MCF 10A (cell line): ENCODE data around the gene TNIK. TPM values are rescaled to one million over a fixed set of nuclear protein-coding genes. Genes with fewer than 3 reads are reported as not detected.

ENCODE experiments used
- BruUV-seq: library from RNA; stranded (reverse); fragments of 400-500 nt; replicated peaks from 2 replicates; lab custom pipeline; 2021; lab: Mats Ljungman, UMichigan
- CTCF ChIA-PET: fragments of 300-600 bp; sonication (Branson Sonifier 250); formaldehyde crosslinking; extraction: SDS; loops from one replicate; lab custom pipeline; 2021; ENCODE audit warnings: antibody characterized with exemption, inconsistent platforms; lab: Yijun Ruan, JAX
- POLR2A ChIA-PET: fragments of 300-600, 350-650 bp; sonication (Branson Sonifier 250); formaldehyde crosslinking; extraction: SDS; loops from one replicate; lab custom pipeline; 2020; ENCODE audit warnings: antibody characterized with exemption, inconsistent platforms; lab: Yijun Ruan, JAX
- DNase-seq: peaks from one replicate; pipeline ENCODE4 v3.0.0-alpha.2; 2018; ENCODE audit not compliant: unreplicated experiment
- H3K27ac Mint-ChIP-seq: one replicate; pipeline ENCODE4 v1.8.0; 2022; ENCODE audit warnings: mild to moderate bottlenecking, low read depth, mixed read lengths; ENCODE audit not compliant: unreplicated experiment
- H3K27me3 Mint-ChIP-seq: one replicate; pipeline ENCODE4 v1.8.0; 2022; ENCODE audit warnings: mixed read lengths; ENCODE audit not compliant: insufficient read depth, unreplicated experiment
- H3K36me3 Mint-ChIP-seq: one replicate; pipeline ENCODE4 v1.8.0; 2022; ENCODE audit warnings: mild to moderate bottlenecking, moderate library complexity, mixed read lengths; ENCODE audit not compliant: insufficient read depth, unreplicated experiment
- H3K4me1 Mint-ChIP-seq: one replicate; pipeline ENCODE4 v1.8.0; 2022; ENCODE audit warnings: mixed read lengths; ENCODE audit not compliant: insufficient read depth, unreplicated experiment
- H3K4me3 Mint-ChIP-seq: one replicate; pipeline ENCODE4 v1.8.0; 2022; ENCODE audit warnings: mild to moderate bottlenecking, moderate library complexity, mixed read lengths; ENCODE audit not compliant: unreplicated experiment
- H3K9me3 Mint-ChIP-seq: one replicate; pipeline ENCODE4 v1.8.0; 2022; ENCODE audit warnings: mixed read lengths; ENCODE audit not compliant: unreplicated experiment
- CTCF ChIP-seq: fragments of 200-600 bp; IDR thresholded peaks from one replicate; pipeline ENCODE4 v1.8.0; 2022; ENCODE audit warnings: antibody characterized with exemption, mild to moderate bottlenecking; ENCODE audit not compliant: unreplicated experiment
- intact Hi-C: fragments of 100-400 bp; cut with micrococcal nuclease; formaldehyde crosslinking; loops from 2 replicates; pipeline ENCODE4 v1.14.1; 2022
- total RNA-seq: library from RNA; stranded (reverse); gene quantifications from 2 replicates; pipeline ENCODE4 v1.2.3, GENCODE V29; 2022

Gene TNIK
- total RNA-seq, 1 experiment from 2014 or later = 3.4 TPM

GRCh38 chr3:171458864-171459136 lies 1.4 kb downstream of the TNIK start:
- Mint-ChIP-seq H3K36me3 (no peaks in the 10 kb centered on the region), H3K9me3 (no peaks in the 10 kb centered on the region), H3K4me1 (peaks cover 20% of the 10 kb centered on the region), H3K4me3 (peak overlapping the region; percentile 90), H3K27ac (peak overlapping the region; percentile 86), H3K27me3 (no peaks in the 10 kb centered on the region)
- POLR2A ChIA-PET = interaction anchor here (0.8 to 3.5 kb wide), 4 partner anchors 12 to 257 kb away, joined by 3 to 36 read pairs (median 8); no protein-coding TSS in a partner anchor
- DNase-seq = no peak
- CTCF ChIA-PET = interaction anchor here (0.6 to 1.0 kb wide), 5 partner anchors 17 to 254 kb away, joined by 3 to 6 read pairs (median 3); no protein-coding TSS in a partner anchor
- intact Hi-C loops = loop anchor here (1.0 kb wide), 1 partner anchor 174 kb away; no protein-coding TSS in a partner anchor
- TF ChIP-seq CTCF = no peak
- BruUV-seq = no TSS peak

DNA sequence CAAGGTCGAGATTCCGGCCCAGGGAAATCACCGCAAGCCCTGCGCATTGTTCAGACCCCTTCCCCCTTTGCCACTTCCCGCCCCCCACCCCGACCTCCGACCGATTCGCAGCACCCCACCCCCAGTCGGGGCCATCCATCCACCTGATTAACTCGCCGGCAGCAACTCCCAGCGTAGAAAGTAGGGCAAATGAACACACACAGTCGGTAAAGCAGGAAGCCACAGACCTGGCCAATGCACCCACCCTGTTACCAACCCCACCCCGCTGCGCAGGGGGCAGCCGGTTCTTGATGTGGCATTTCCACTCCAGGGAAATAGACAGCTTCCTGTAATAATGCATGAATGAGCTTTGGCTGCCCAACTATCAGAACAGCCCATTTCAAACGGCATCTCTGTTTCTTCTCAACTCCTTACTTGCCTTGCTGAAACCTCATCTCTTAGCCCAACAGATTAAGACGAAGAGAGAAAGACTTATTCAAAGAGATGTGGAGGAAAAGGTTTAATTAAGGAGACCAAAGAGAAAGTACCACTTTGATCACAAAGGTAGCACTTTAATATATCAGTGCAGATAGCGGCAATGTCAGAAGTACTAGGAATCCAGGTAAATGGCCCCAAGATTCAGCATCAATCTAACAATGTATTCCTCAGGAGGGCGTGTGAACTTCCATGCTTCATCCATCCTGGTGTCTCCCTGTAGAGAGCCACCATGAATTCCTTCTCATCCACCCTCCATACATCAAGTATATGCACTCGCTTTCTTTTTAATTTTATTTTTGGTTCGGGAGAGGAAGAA lies 1.9 kb downstream of the TNIK start:
- intact Hi-C loops = no loop called here

GRCh38 chr3:171457607-171458061 lies 2.6 kb downstream of the TNIK start:
- no peaks in the 10 kb centered on the region for H3K9me3 Mint-ChIP-seq
- no peak overlapping the region for H3K27ac Mint-ChIP-seq
- H3K27me3 Mint-ChIP-seq = no peaks in the 10 kb centered on the region
- ChIA-PET POLR2A (no interaction called here), CTCF (no interaction called here)
- no peak for TF ChIP-seq CTCF
- BruUV-seq = no TSS peak
- no peaks in the 10 kb centered on the region for H3K36me3 Mint-ChIP-seq
- no peak overlapping the region for H3K4me3 Mint-ChIP-seq
- no peak for DNase-seq
- H3K4me1 Mint-ChIP-seq = peaks cover 20% of the 10 kb centered on the region
- intact Hi-C loops = no loop called here

More for the DNA sequence above, 1.9 kb downstream of the TNIK start:
- no peaks in the 10 kb centered on the region for H3K9me3 Mint-ChIP-seq
- H3K4me1 Mint-ChIP-seq = peaks cover 20% of the 10 kb centered on the region
- no TSS peak for BruUV-seq
- H3K27me3 Mint-ChIP-seq = no peaks in the 10 kb centered on the region
- no peaks in the 10 kb centered on the region for H3K36me3 Mint-ChIP-seq
- H3K4me3 Mint-ChIP-seq = peak overlapping the region; percentile 90
- TF ChIP-seq CTCF = no peak
- peak overlapping the region; percentile 86 for H3K27ac Mint-ChIP-seq
- no peak for DNase-seq
- ChIA-PET CTCF (interaction anchor here (1.0 kb wide), 1 partner anchor 189 kb away, joined by 3 read pairs; no protein-coding TSS in a partner anchor), POLR2A (interaction anchor here (1.0 to 3.5 kb wide), 2 partner anchors 11 to 257 kb away, joined by 4 to 13 read pairs; no protein-coding TSS in a partner anchor)
